ENCODE measurements around the gene OR11L1.

- TF ChIP-seq, protein P1, sequence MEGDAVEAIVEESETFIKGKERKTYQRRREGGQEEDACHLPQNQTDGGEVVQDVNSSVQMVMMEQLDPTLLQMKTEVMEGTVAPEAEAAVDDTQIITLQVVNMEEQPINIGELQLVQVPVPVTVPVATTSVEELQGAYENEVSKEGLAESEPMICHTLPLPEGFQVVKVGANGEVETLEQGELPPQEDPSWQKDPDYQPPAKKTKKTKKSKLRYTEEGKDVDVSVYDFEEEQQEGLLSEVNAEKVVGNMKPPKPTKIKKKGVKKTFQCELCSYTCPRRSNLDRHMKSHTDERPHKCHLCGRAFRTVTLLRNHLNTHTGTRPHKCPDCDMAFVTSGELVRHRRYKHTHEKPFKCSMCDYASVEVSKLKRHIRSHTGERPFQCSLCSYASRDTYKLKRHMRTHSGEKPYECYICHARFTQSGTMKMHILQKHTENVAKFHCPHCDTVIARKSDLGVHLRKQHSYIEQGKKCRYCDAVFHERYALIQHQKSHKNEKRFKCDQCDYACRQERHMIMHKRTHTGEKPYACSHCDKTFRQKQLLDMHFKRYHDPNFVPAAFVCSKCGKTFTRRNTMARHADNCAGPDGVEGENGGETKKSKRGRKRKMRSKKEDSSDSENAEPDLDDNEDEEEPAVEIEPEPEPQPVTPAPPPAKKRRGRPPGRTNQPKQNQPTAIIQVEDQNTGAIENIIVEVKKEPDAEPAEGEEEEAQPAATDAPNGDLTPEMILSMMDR (IDR thresholded peaks at IDR 0.05) = no peak
- TF ChIP-seq EP300 (IDR thresholded peaks at IDR 0.05; ENCODE audit: low read depth) = no peak
- no peak for TF ChIP-seq POLR2AphosphoS5 (IDR thresholded peaks at IDR 0.05)
- no peak for TF ChIP-seq POLR2A (IDR thresholded peaks at IDR 0.05)
Measured at GRCh38 chr1:247855911-247856310, 14.2 kb upstream of the OR11L1 start.

Measured in transverse colon (tissue), 4 donors.